HepG2 (cell line): ENCODE measurements around the gene PAXX. TPM values are rescaled to one million over a fixed set of nuclear protein-coding genes. Genes with fewer than 3 reads are reported as not detected.

Source experiments
- ATAC-seq: fragments of 200-7000 bp; cut with Tn5 transposase; 3 replicates; pipeline ENCODE4 v1.9.1; 2020; ENCODE audit warnings: mild to moderate bottlenecking, moderate library complexity
- BruUV-seq: library from RNA; stranded (reverse); fragments of 400-500 nt; replicated peaks from 2 replicates; lab custom pipeline; 2021; lab: Mats Ljungman, UMichigan
- CTCF ChIA-PET: fragments of 300-600 bp; formaldehyde crosslinking; extraction: SDS; loops from one replicate; lab custom pipeline; 2021; ENCODE audit warnings: low total read pairs, inconsistent platforms, low intra/inter-chr PET ratio; lab: Yijun Ruan, JAX
- POLR2A ChIA-PET: fragments of 350-600 bp; sonication (Branson Sonifier 250); formaldehyde crosslinking; loops from one replicate; lab custom pipeline; 2020; ENCODE audit warnings: antibody characterized with exemption, inconsistent platforms; lab: Yijun Ruan, JAX
- DNase-seq: peaks from one replicate; pipeline ENCODE4 v3.0.0-alpha.2; 2015; ENCODE audit warnings: low spot score
- FAIRE-seq: peaks from 3 replicates; lab custom pipeline; 2011; peaks lifted over from hg19 to GRCh38; lab: Jason Lieb, UNC
- H2AFZ ChIP-seq: one replicate; pipeline ENCODE4 v1.6.1; 2011; ENCODE audit warnings: low read length, inconsistent platforms
- H3K27ac ChIP-seq: fragments of 300-600 bp; 3 replicates; pipeline ENCODE4 v1.8.0; 2011; ENCODE audit warnings: mixed run types, mild to moderate bottlenecking, mixed read lengths, low read length, inconsistent platforms; ENCODE audit not compliant: insufficient read depth; ENCODE audit errors: extremely low read length
- H3K27me3 ChIP-seq, 2 experiments: fragments of 200-600 bp in 1 of 2; 2 replicates in 1 of 2; 3 replicates in 1 of 2; pipeline versions ENCODE4 v1.6.0 to v1.8.0; 2011; ENCODE audit warnings: low read length in 2 of 2, mild to moderate bottlenecking in 2 of 2, moderate library complexity in 2 of 2, inconsistent platforms in 1 of 2; ENCODE audit not compliant: insufficient read depth in 2 of 2, control insufficient read depth in 1 of 2
- H3K36me3 ChIP-seq, 2 experiments: fragments of 200-600 bp in 1 of 2; replicated peaks in 1 of 2; 2 replicates in 1 of 2; 3 replicates in 1 of 2; pipeline versions ENCODE4 v1.5.1 to v1.8.0; 2011; ENCODE audit warnings: low read length in 2 of 2, inconsistent platforms in 1 of 2; ENCODE audit not compliant: insufficient read depth in 2 of 2, control insufficient read depth in 1 of 2
- H3K4me1 ChIP-seq: 2 replicates; pipeline ENCODE4 v1.5.1; 2012; ENCODE audit warnings: low read length, inconsistent platforms; ENCODE audit not compliant: insufficient read depth
- H3K4me2 ChIP-seq: 2 replicates; pipeline ENCODE4 v1.6.0; 2011; ENCODE audit warnings: low read depth, low read length, inconsistent platforms
- H3K4me3 ChIP-seq, 3 experiments: fragments of 200-600 bp in 1 of 3; sonication (generic), shearing (Covaris generic) in 1 of 3; replicated peaks in 1 of 3; 2 replicates each; pipeline ENCODE4 v1.5.1; 2011 to 2016; ENCODE audit warnings: low read length in 3 of 3, inconsistent platforms in 2 of 3, low read depth in 2 of 3, mild to moderate bottlenecking in 2 of 3, control low read depth in 1 of 3, mixed read lengths in 1 of 3; ENCODE audit not compliant: insufficient read depth in 1 of 3
- H3K79me2 ChIP-seq: one replicate; pipeline ENCODE4 v1.6.1; 2011; ENCODE audit warnings: low read length, inconsistent platforms; ENCODE audit not compliant: insufficient read depth
- H3K9ac ChIP-seq: 2 replicates; pipeline ENCODE4 v1.6.0; 2011; ENCODE audit warnings: mild to moderate bottlenecking, low read depth, low read length, inconsistent platforms; ENCODE audit not compliant: insufficient read depth
- H3K9me3 ChIP-seq: 2 replicates; pipeline ENCODE4 v1.5.1; 2012; ENCODE audit warnings: mild to moderate bottlenecking, low read length
- H4K20me1 ChIP-seq: 2 replicates; pipeline ENCODE4 v1.6.0; 2011; ENCODE audit warnings: inconsistent platforms, mild to moderate bottlenecking, low read length, moderate library complexity; ENCODE audit not compliant: insufficient read depth
- HNRNPL ChIP-seq: fragments of 200-400 bp; formaldehyde crosslinking; IDR thresholded peaks from 2 replicates; pipeline ENCODE4 v1.6.1; 2017; ENCODE audit warnings: mild to moderate bottlenecking, low read depth, low read length
- KDM5A ChIP-seq: fragments of 200-600 bp; sonication (generic); IDR thresholded peaks from 2 replicates; pipeline ENCODE4 v1.7.0; 2018; ENCODE audit warnings: antibody characterized with exemption, mild to moderate bottlenecking, low read length, borderline replicate concordance
- ZFP90 ChIP-seq: sonication (generic); formaldehyde crosslinking; IDR thresholded peaks from 2 replicates; pipeline ENCODE4 v1.8.0; 2022; ENCODE audit warnings: missing genetic modification reagents, mild to moderate bottlenecking, inconsistent platforms, borderline replicate concordance
- ZNF44 ChIP-seq: sonication (generic); formaldehyde crosslinking; IDR thresholded peaks from 2 replicates; pipeline ENCODE4 v1.5.1; 2020; ENCODE audit warnings: mild to moderate bottlenecking, missing genetic modification reagents
- ZNF710 ChIP-seq: sonication (generic); formaldehyde crosslinking; IDR thresholded peaks from 2 replicates; pipeline ENCODE4 v1.5.0; 2020; ENCODE audit warnings: mild to moderate bottlenecking, missing genetic modification reagents, borderline replicate concordance
- WGBS: methylation state at CpG from one replicate; pipeline ENCODE4 v1.1.6; 2017; ENCODE audit warnings: low lambda C conversion rate; 5-methylcytosine and 5-hydroxymethylcytosine counted together
- in situ Hi-C: cut with HindIII; loops from 2 replicates; pipeline ENCODE4 v1.10.0; 2017; ENCODE audit warnings: low pct_unique_long_range_greater_than_20kb; ENCODE audit not compliant: extremely low pct_ligation_motif_present
- intact Hi-C: fragments of 100-400 bp; cut with micrococcal nuclease; formaldehyde crosslinking; loops from one replicate; pipeline ENCODE4 v1.10.0; 2022; ENCODE audit not compliant: unreplicated experiment
- polyA plus RNA-seq, 8 experiments: library from polyadenylated mRNA; depleted of rRNA in 3 of 8; stranded (reverse) in 7 of 8; unstranded in 1 of 8; fragments of >200 nt; fragmentation: Illumina TruSeq in 4 of 8; extraction: Trizol in 4 of 8; gene quantifications; 2 replicates each; pipeline versions ENCODE4 v1.2.1 to v1.2.3, GENCODE V29; 2011 to 2016; ENCODE audit warnings: low read depth in 4 of 8, missing spikeins in 1 of 8, mixed read lengths in 1 of 8; ENCODE audit not compliant: insufficient read depth in 1 of 8
- total RNA-seq, 5 experiments: library from RNA; depleted of rRNA; stranded (reverse); fragments of >200 nt; fragmentation: Illumina TruSeq; extraction: Trizol; gene quantifications; 2 replicates each; pipeline ENCODE4 v1.2.3, GENCODE V29; 2016; ENCODE audit warnings: low read depth in 1 of 5
- TF ChIP-seq, protein P1 (sequence below): sonication (generic); formaldehyde crosslinking; IDR thresholded peaks from 2 replicates; pipeline ENCODE4 v1.9.0; 2021; ENCODE audit warnings: missing genetic modification reagents, borderline replicate concordance

The PAXX gene
- total and polyA plus RNA-seq, 2 of the 13 experiments (the other 11 are each of a cell fraction or from before 2014, with no cell fraction given), result 14.0 to 31.9 TPM

GRCh38 chr9:136964171-136964689 lies 28.0 kb upstream of the PAXX start:
- BruUV-seq, result no TSS peak
- no peak overlapping the region for H2AFZ ChIP-seq
- 0 out of 2 replicates have a peak overlapping the region, but pooled peaks have one; percentile 7 for H3K4me2 ChIP-seq
- no peak overlapping the region for H3K27ac ChIP-seq
- H3K4me1 ChIP-seq, result peaks cover 30% of the 10 kb centered on the region
- H3K36me3 ChIP-seq, result no peaks in the 10 kb centered on the region
- DNase-seq, result no peak
- peaks cover 19 to 53% of the 10 kb centered on the region in 2 experiments for H3K27me3 ChIP-seq
- H3K9ac ChIP-seq, result no peak overlapping the region
- in situ Hi-C loops, result no loop called here
- no peaks in the 10 kb centered on the region for H3K79me2 ChIP-seq
- TF ChIP-seq ZNF710 (CRISPR knock-in tag) (no peak), HNRNPL (0 out of 2 replicates have a peak, but pooled peaks have one; percentile 39), ZNF44 (CRISPR knock-in tag) (no peak), ZFP90 (CRISPR knock-in tag) (no peak), KDM5A (no peak)
- TF ChIP-seq, protein P1, sequence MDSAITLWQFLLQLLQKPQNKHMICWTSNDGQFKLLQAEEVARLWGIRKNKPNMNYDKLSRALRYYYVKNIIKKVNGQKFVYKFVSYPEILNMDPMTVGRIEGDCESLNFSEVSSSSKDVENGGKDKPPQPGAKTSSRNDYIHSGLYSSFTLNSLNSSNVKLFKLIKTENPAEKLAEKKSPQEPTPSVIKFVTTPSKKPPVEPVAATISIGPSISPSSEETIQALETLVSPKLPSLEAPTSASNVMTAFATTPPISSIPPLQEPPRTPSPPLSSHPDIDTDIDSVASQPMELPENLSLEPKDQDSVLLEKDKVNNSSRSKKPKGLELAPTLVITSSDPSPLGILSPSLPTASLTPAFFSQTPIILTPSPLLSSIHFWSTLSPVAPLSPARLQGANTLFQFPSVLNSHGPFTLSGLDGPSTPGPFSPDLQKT, result no peak
- no peaks in the 10 kb centered on the region for H4K20me1 ChIP-seq
- H3K9me3 ChIP-seq, result no peaks in the 10 kb centered on the region
- ATAC-seq, result no peak
- no CpG with 5 or more reads among the region's 22 CpGs for WGBS
- ChIA-PET POLR2A (interaction anchor here (0.7 kb wide), 1 partner anchor 73 kb away, joined by 5 read pairs; no protein-coding TSS in a partner anchor), CTCF (no interaction called here)
- intact Hi-C loops, result no loop called here
- no peak for FAIRE-seq
- no peak overlapping the region for H3K4me3 ChIP-seq
